Gastroesophageal sphincter (tissue), 3 donors: ENCODE data around the gene ABR.

Experiments used
- POLR2AphosphoS5 ChIP-seq: sonication (generic); formaldehyde crosslinking; IDR thresholded peaks from one replicate; pipeline ENCODE4 v1.6.1; 2017; ENCODE audit warnings: antibody characterized with exemption
- TF ChIP-seq, protein P1 (sequence below), 4 experiments: fragments of 200-600 bp in 2 of 4; fragments of 450-650 bp in 2 of 4; sonication (generic) in 1 of 4; IDR thresholded peaks; one replicate each; pipeline ENCODE4 v1.5.1; 2017 to 2019; ENCODE audit warnings: antibody characterized with exemption in 4 of 4, mild to moderate bottlenecking in 2 of 4, moderate library complexity in 2 of 4

GRCh38 chr17:1036845-1037237, 142.9 kb downstream of the ABR start:
- TF ChIP-seq, protein P1, sequence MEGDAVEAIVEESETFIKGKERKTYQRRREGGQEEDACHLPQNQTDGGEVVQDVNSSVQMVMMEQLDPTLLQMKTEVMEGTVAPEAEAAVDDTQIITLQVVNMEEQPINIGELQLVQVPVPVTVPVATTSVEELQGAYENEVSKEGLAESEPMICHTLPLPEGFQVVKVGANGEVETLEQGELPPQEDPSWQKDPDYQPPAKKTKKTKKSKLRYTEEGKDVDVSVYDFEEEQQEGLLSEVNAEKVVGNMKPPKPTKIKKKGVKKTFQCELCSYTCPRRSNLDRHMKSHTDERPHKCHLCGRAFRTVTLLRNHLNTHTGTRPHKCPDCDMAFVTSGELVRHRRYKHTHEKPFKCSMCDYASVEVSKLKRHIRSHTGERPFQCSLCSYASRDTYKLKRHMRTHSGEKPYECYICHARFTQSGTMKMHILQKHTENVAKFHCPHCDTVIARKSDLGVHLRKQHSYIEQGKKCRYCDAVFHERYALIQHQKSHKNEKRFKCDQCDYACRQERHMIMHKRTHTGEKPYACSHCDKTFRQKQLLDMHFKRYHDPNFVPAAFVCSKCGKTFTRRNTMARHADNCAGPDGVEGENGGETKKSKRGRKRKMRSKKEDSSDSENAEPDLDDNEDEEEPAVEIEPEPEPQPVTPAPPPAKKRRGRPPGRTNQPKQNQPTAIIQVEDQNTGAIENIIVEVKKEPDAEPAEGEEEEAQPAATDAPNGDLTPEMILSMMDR (IDR thresholded peaks at IDR 0.05), result no peak
- no peak for TF ChIP-seq POLR2AphosphoS5
